Ectodermal cell (in vitro differentiated cells): ENCODE data around the gene RNASE8.

Source experiments
- H3K27ac ChIP-seq: 2 replicates; pipeline ENCODE4 v1.7.0; 2013; ENCODE audit warnings: mild to moderate bottlenecking, low read depth, low read length; ENCODE audit not compliant: insufficient read depth, poor library complexity, severe bottlenecking
- H3K27me3 ChIP-seq: 2 replicates; pipeline ENCODE4 v1.7.0; 2013; ENCODE audit warnings: mild to moderate bottlenecking, low read length; ENCODE audit not compliant: insufficient read depth, control insufficient read depth, poor library complexity, severe bottlenecking
- H3K36me3 ChIP-seq: one replicate; pipeline ENCODE4 v1.7.0; 2013; ENCODE audit warnings: low read length; ENCODE audit not compliant: control insufficient read depth, insufficient read depth
- H3K4me1 ChIP-seq: one replicate; pipeline ENCODE4 v1.7.0; 2013; ENCODE audit warnings: low read length; ENCODE audit not compliant: control insufficient read depth, insufficient read depth
- H3K4me3 ChIP-seq: 2 replicates; pipeline ENCODE4 v1.7.0; 2013; ENCODE audit warnings: low read depth, low read length, control low read depth; ENCODE audit not compliant: insufficient read depth
- H3K9me3 ChIP-seq: 2 replicates; pipeline ENCODE4 v1.7.0; 2013; ENCODE audit warnings: mild to moderate bottlenecking, low read length, moderate library complexity; ENCODE audit not compliant: control insufficient read depth
- WGBS, 2 experiments: methylation state at CpG; one replicate each; pipeline ENCODE4 v1.1.7; 2013; ENCODE audit warnings: missing lambda C conversion rate in 2 of 2; 5-methylcytosine and 5-hydroxymethylcytosine counted together

Gene RNASE8

DNA sequence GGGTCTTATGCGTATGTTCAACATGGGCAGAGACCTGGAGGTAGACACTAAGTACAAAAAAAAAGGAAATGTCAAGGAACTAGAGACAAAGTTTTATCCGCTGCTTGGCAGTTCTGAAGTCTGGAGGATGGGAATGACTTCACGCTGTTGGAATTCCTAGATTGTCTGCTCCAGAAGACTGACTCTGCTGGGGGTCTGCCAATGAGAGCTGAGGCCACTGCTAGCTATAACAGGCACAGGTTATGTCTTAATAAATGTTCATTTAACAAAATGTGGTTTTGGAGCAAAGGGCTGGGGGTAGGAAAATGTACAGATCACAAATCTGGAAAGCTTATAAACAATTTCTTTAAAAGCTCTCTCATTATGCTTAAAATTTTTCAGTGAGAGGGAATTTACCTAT is 5.9 kb downstream of the RNASE8 start:
- Histone ChIP-seq H3K36me3 (no peaks in the 10 kb centered on the region), H3K4me1 (peaks cover 8% of the 10 kb centered on the region), H3K9me3 (no peaks in the 10 kb centered on the region), H3K4me3 (no peak overlapping the region), H3K27me3 (peaks cover 4% of the 10 kb centered on the region), H3K27ac (no peak overlapping the region)
- WGBS, 2 experiments, result 70 to 71% methylated on average over 3 of the region's 3 CpGs

DNA sequence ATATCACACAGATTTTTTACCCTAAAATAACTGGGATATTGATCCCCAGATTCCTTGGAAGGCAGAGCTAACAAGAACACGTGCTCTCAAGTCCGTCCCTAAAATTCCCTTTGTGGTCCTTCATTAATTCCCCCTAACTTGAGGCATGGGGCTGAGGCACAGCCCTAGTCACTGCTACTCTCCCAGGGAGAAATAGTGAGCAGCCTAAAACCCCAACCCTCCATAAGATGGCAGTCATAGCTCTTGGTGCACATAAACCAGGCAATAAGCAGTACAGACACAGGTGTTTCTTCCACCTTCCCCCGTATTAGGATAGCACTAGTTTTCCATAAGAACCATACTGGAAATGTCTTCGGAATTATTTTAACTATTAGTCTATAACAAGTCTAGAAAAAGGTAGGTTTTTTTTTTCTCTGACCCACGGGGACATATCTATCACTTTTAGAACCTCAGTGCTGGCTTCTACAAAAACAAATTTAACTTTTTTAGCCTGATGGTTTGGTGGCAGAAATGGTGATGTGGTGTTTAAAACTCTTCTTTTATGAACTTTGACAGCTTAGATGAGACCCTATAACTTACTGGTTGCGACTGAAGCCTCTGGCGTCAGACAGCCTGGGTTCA is 9.4 kb downstream of the RNASE8 start:
- Histone ChIP-seq H3K27me3 (peaks cover 12% of the 10 kb centered on the region), H3K4me3 (no peak overlapping the region), H3K4me1 (peaks cover 8% of the 10 kb centered on the region), H3K9me3 (no peaks in the 10 kb centered on the region), H3K27ac (no peak overlapping the region), H3K36me3 (no peaks in the 10 kb centered on the region)
- 79 to 87% methylated on average over 5 to 7 of the region's 7 CpGs for WGBS, 2 experiments

DNA sequence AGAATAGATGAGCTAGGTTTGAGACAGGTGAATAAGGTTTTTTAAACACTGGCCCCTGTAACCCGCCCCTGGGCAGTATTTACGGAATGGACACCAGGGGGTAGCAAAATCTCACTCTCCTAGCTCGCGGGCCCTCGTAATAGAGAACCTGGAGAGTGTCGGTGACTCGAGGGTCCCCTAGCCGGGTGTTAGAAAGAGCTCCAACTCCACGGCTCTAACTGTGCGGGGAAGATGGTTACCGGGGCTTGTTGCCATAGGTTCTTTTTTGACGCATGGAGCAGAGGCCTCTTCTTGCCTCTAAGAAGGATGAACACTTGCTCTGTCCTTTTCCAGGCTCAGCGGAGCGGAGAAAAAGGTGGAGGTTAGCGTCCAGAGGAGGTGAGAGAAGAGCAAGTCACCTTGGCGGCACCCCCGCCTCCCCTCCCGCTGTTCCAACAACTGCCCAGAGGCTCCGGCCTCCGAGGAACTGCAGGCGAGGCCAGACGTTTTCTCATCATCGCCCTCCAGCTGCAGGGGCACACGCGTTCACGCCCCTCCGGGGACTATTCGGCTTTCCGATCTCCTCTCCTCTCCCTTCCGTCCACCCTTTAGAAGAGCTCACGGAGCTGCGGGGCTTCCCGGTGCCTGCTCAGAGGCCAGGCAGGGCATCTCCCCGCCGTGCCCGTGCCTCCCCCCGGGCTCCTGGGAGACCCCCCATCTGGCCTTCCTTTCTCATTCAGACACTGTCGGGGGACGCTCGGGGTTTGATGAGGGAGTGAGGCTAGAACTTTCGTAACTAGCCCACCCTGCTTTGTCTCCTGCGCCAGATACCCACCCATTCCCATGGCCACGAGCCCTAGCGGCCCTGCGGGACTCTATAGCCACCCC is 11.1 kb downstream of the RNASE8 start:
- H3K36me3 ChIP-seq, result peaks cover 6% of the 10 kb centered on the region
- WGBS, 2 experiments, result 1% methylated on average over 45 of the region's 45 CpGs
- peak overlapping the region; percentile 57 for H3K4me3 ChIP-seq
- no peak overlapping the region for H3K27ac ChIP-seq
- no peaks in the 10 kb centered on the region for H3K9me3 ChIP-seq
- peaks cover 4% of the 10 kb centered on the region for H3K4me1 ChIP-seq
- H3K27me3 ChIP-seq, result peaks cover 12% of the 10 kb centered on the region

DNA sequence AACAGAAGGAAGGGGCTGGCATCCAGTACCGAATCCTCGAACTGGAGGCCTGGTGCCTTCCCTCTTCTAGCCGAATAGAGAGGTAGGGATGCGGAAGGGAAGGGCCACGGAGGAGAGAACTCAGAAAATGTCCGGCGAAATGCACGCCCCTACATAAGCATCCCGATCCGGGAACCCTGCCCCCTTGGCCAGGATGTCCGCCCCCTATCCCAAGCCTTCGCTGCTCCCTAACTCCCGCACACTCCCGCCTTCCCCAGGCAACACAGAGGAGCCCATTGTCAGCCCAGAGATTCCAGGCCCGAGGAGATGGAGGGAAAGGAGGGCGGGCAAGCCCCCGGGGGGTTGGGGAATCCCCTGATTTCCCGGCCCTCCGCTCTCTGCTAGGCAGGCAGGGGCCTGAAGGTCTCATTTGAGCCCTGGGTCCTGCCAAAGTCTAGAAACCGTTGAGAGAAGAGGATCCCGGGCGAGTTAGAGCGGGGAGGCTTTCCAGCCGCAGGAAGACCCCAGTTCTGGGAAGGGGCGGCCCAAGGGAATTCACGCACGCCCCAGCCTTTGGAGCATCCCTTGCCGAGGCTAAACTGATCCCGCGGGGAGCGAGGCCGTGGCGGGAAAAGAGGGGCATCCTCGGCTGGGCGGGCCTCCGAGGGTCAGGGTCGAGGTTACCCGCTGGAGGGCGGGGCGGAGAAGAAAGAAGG is 11.9 kb downstream of the RNASE8 start:
- peak overlapping the region; percentile 74 for H3K27ac ChIP-seq
- H3K4me1 ChIP-seq, result peaks cover 3% of the 10 kb centered on the region
- H3K27me3 ChIP-seq, result peaks cover 12% of the 10 kb centered on the region
- H3K4me3 ChIP-seq, result peak overlapping the region; percentile 57
- WGBS, 2 experiments, result 0 to 1% methylated on average over 40 of the region's 40 CpGs
- H3K36me3 ChIP-seq, result peaks cover 13% of the 10 kb centered on the region
- H3K9me3 ChIP-seq, result no peaks in the 10 kb centered on the region

DNA sequence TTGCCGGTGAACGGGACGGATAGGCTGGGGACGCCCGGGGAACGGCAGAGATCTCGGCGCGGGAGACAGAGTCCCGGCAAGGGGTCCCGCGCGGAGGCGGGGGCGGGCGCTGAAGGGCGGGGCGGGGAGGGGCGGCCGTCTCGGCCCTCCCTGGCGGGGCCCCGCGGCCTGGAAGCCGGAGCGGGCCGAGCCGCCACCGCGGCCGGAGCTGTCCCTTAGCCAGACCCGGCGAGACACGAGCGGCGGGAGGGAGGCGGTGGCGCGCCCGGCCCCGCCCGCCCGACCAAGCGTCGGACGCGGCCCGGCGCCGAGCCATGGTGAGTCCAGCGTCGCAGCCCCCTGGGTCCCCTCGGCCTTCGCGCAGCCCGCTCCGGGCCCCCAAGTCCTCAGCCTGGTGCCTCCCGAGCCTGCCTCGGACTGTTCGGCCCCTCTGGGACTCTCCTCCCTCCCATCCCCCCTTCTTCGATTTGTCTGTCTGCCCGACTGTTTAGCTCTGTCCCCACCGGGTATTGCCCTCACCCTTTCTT is 12.5 kb downstream of the RNASE8 start, which contains the start of gene ARHGEF40:
Gene ARHGEF40 (plus strand): TSS at position 222 of the 527 bp plus-strand sequence. CDS start 93 bp downstream, at position 315.
- Histone ChIP-seq H3K4me1 (peaks cover 3% of the 10 kb centered on the region), H3K36me3 (peaks cover 15% of the 10 kb centered on the region), H3K4me3 (peak within 1 kb of the TSS; percentile 57), H3K27me3 (peaks cover 12% of the 10 kb centered on the region), H3K27ac (peak within 1 kb of the TSS; percentile 74), H3K9me3 (no peaks in the 10 kb centered on the region)
- WGBS, 2 experiments, result 0% methylated on average over 63 of the region's 63 CpGs

DNA sequence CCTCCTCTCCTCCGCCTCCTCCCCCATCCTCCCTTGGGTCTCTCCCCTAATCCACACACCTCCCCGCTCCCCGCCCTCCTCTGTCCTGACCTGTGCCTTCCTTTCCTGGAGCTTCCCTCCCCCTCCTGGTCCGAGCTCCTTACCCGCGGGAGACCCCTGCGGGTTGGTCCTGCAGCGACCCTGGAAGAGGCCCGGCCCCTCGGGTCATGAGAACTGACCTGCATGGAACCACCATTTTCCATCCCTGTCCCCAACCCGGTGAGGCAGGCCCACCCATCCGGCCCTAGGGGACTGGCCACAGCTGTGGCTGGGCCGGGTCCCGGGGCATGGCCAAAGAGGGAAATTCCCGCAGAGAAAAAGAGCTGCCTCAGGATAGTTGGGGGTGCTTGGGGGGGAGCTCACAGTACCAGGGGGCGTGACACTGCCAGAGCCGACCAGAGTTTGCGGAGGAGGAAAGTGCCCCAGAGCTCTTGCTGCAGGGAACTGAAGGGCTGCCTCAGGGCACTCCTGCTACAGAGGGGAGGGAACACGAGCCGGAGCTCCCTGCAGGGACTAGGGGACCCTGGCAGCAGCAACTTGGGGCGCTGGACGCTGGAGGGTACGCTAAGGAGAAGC is 13.1 kb downstream of the RNASE8 start:
- Histone ChIP-seq H3K4me1 (peaks cover 3% of the 10 kb centered on the region), H3K36me3 (peaks cover 17% of the 10 kb centered on the region), H3K27ac (peak overlapping the region; percentile 73), H3K9me3 (no peaks in the 10 kb centered on the region), H3K27me3 (peaks cover 12% of the 10 kb centered on the region), H3K4me3 (peak overlapping the region; percentile 57)
- WGBS, 2 experiments, result 0% methylated on average over 23 of the region's 23 CpGs

DNA sequence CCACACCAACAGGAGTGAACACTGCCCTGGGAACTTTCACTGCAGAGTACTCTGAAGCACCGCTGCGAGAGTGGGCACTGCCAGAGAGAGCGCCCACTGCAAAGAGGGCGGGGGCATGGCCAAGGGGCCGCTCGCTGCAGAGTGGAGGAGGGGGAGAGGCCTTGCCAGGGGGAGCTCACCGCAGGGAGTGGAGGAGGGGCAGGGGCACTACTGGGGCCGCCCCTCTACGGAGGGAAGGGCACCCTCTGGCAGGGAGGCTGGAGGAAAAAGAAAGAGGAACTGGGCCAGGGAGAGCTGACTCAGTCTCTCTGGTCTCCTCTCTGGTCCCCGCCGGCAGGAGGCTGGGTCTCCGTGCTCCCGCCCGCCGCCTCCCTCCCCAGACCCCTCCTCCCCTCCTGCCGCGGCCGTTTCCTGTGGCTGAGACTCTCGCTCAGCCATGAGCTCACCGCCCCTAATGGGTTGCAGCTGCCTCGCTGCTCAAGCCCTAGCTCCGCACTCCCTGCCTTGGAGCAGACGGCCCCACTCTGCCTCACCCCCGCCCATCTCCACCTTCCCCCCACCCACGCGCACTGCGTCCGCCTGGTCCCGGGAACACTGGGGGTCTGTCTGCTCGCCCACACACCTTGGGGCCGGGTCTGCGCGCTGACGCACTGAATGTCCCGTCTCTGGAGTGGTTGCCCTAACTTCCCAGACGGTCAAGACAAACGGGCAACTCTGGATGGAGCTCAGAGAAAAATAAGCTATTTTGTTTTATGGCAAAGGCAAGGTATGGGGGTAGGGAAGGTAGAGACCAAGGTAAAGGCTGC is 13.8 kb downstream of the RNASE8 start:
- peak overlapping the region; percentile 57 for H3K4me3 ChIP-seq
- H3K4me1 ChIP-seq, result peaks cover 3% of the 10 kb centered on the region
- WGBS, 2 experiments, result 1% methylated on average over 37 of the region's 37 CpGs
- peaks cover 22% of the 10 kb centered on the region for H3K36me3 ChIP-seq
- peaks cover 12% of the 10 kb centered on the region for H3K27me3 ChIP-seq
- H3K27ac ChIP-seq, result peak overlapping the region; percentile 73
- no peaks in the 10 kb centered on the region for H3K9me3 ChIP-seq

DNA sequence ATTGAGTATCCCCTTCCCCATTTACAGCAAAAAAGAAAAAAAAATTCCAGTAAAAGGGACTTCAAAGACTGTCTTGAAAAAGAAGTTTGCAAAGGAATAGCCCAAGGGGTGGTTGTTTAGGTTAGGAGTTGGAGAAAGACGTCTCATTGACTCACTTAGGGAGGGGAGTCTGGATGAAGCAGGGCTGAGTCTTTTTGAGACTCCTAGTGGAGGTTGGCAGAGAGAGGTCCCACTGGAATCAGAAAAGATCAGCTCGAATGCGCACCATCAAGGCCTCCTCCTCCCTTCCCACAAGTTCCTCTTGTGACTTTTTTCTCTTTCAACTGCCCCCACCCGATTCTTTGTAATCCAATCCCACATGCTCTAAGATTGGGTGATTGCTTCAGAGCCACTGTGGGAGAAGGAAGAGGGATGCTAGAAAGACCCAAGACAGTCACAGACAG is 14.4 kb downstream of the RNASE8 start:
- Histone ChIP-seq H3K27ac (peak overlapping the region; percentile 73), H3K36me3 (peaks cover 26% of the 10 kb centered on the region), H3K4me3 (peak overlapping the region; percentile 57), H3K27me3 (peaks cover 12% of the 10 kb centered on the region), H3K4me1 (peaks cover 3% of the 10 kb centered on the region), H3K9me3 (no peaks in the 10 kb centered on the region)
- 34% methylated on average over 4 of the region's 4 CpGs for WGBS, 2 experiments

DNA sequence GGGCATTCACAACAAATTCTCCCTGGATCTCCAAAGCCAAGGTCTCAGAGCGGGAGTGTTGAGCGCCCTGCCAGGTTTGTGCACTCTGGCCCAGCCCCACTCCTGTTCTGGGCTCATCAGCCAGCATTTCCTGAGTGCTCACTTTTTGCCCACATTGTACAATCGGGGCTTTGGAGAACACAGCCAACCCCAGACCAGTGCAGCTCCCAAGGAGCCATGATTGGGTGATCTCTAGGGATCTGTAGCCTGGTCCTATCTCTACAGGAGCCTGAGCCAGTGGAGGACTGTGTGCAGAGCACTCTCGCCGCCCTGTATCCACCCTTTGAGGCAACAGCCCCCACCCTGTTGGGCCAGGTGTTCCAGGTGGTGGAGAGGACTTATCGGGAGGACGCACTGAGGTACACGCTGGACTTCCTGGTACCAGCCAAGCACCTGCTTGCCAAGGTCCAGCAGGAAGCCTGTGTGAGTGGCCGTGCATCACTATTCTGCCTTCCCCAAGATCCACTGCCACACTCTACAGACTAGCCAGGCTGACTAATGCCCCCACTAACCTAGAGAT is 15.2 kb downstream of the RNASE8 start:
- no peaks in the 10 kb centered on the region for H3K9me3 ChIP-seq
- peaks cover 12% of the 10 kb centered on the region for H3K27me3 ChIP-seq
- 95% methylated on average over 9 of the region's 9 CpGs for WGBS, 2 experiments
- H3K4me1 ChIP-seq, result peaks cover 3% of the 10 kb centered on the region
- peaks cover 26% of the 10 kb centered on the region for H3K36me3 ChIP-seq
- H3K27ac ChIP-seq, result no peak overlapping the region
- H3K4me3 ChIP-seq, result no peak overlapping the region
